ENCODE results near the gene COX6A2.

COX6A2 gene

GRCh38 chr16:31397701-31398100 is 30.5 kb downstream of the COX6A2 start:
- FAIRE-seq (no peak), DNase-seq (ENCODE audit: insufficient read length, low spot score) (no peak)
- TF ChIP-seq POLR2A (IDR thresholded peaks at IDR 0.05; ENCODE audit: low read depth, low read length), result no peak

GRCh38 chr16:31397096-31397660 is 31.0 kb downstream of the COX6A2 start:
- no peak for TF ChIP-seq POLR2A (IDR thresholded peaks at IDR 0.05; ENCODE audit: low read depth, low read length)
- DNase-seq (ENCODE audit: insufficient read length, low spot score) (no peak), FAIRE-seq (no peak)

DNA sequence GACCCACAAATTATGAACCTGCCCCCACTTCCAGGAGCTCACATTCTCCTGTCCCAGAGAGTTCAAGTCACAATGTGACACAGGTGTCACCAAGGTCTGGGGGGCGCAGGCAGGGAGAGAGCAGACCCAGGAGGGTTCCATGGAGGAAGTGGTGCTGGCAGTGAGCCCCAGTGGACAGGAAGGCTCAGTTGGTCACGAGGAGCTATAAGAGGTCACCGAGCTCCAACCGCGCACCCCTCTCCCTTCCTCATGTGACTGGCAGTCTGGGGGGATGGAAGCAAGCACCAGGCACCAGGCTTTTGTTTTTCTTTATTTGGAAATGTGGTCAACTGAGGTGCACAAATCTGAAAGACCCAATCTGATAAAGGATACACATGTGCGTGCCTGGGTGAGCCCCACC is 32.5 kb downstream of the COX6A2 start:
- no peak for TF ChIP-seq POLR2A (IDR thresholded peaks at IDR 0.05; ENCODE audit: low read depth, low read length)
- no peak for DNase-seq (ENCODE audit: insufficient read length, low spot score)
- FAIRE-seq, result no peak

GRCh38 chr16:31393056-31393455 is 35.1 kb downstream of the COX6A2 start, which contains the start of gene ITGAD:
ITGAD (plus strand) TSS chr16:31393335; CDS start chr16:31393361, 26 bp downstream.
- FAIRE-seq, result no peak
- DNase-seq (ENCODE audit: insufficient read length, low spot score), result no peak
- no peak for TF ChIP-seq POLR2A (IDR thresholded peaks at IDR 0.05; ENCODE audit: low read depth, low read length)

- FAIRE-seq (no peak), DNase-seq (ENCODE audit: insufficient read length, low spot score) (no peak)
- no peak for TF ChIP-seq POLR2A (IDR thresholded peaks at IDR 0.05; ENCODE audit: low read depth, low read length)
Observed at GRCh38 chr16:31390504-31391041, 37.6 kb downstream of the COX6A2 start.

DNA sequence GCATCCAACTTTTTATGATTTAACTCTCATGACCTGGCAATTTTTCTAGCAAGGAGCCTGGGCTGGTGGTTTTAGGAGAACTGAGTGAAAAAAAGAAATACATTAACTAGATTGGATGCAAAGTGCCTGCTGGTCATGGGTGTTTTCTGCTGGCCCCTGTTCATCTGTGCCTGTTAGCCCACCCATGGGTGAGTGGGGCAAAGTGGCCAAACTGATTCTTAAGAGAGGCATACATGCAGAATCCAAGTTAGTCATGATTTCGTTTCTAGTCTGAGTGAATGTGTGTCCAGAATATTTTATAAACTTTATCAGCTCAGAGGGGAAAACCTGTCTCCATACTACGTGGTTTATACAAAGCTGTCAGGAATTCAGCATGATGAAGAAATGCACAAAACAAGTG is 39.6 kb downstream of the COX6A2 start:
- no peak for TF ChIP-seq POLR2A (IDR thresholded peaks at IDR 0.05; ENCODE audit: low read depth, low read length)
- FAIRE-seq (no peak), DNase-seq (ENCODE audit: insufficient read length, low spot score) (no peak)

GRCh38 chr16:31386157-31386984 is 41.8 kb downstream of the COX6A2 start:
- FAIRE-seq, result peak; percentile 80
- peak; percentile 72 for DNase-seq (ENCODE audit: insufficient read length, low spot score)
- no peak for TF ChIP-seq POLR2A (IDR thresholded peaks at IDR 0.05; ENCODE audit: low read depth, low read length)

- TF ChIP-seq POLR2A (IDR thresholded peaks at IDR 0.05; ENCODE audit: low read depth, low read length), result no peak
- FAIRE-seq, result no peak
Observed at GRCh38 chr16:31385680-31386079, 42.5 kb downstream of the COX6A2 start.

GRCh38 chr16:31382485-31383161 is 45.5 kb downstream of the COX6A2 start:
- no peak for FAIRE-seq
- no peak for TF ChIP-seq POLR2A (IDR thresholded peaks at IDR 0.05; ENCODE audit: low read depth, low read length)
- DNase-seq (ENCODE audit: insufficient read length, low spot score), result peak; percentile 80

More at GRCh38 chr16:31385680-31386079, 42.5 kb downstream of the COX6A2 start:
- no peak for DNase-seq (ENCODE audit: insufficient read length, low spot score)

GRCh38 chr16:31380201-31380600 is 48.0 kb downstream of the COX6A2 start:
- DNase-seq (ENCODE audit: insufficient read length, low spot score) (no peak), FAIRE-seq (no peak)
- TF ChIP-seq POLR2A (IDR thresholded peaks at IDR 0.05; ENCODE audit: low read depth, low read length), result no peak

Measured in H54 (cell line).